Stimulated activated CD8-positive, alpha-beta memory T cell treated with anti-CD3 and anti-CD28 coated beads, Interleukin-7, amount 100 ng/mL, for 4 hours (primary cell): ENCODE measurements around the gene TMEM108.

Source experiments
- DNase-seq, 2 donors: peaks; one replicate each; pipeline ENCODE4 v3.0.0-alpha.2; 2020; ENCODE audit warnings: low read depth in 2 of 2

The TMEM108 gene

GRCh38 chr3:133227813-133228212, 189.6 kb downstream of the TMEM108 start:
- DNase-seq = no peak

GRCh38 chr3:133230195-133230594, 192.0 kb downstream of the TMEM108 start:
- no peak for DNase-seq

DNA sequence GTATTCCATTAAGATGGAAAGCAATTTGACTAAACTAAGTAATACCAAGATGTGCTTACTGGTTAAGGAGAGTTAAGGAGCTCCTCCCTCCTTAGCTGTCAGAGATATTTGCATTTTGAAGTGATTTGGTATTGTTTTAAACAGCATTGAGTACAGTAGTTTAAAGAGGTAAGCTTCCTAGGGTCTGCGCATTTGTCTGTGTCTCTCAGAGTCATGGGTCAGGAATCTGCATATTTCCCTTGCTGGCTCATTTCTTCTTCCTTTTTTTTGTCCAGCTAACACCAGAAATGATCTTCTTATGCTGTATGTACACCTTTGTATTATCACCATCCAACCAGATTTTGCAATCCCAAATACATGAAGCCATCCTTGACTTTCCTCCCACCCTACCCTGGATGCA, 198.7 kb downstream of the TMEM108 start:
- no peak for DNase-seq

DNA sequence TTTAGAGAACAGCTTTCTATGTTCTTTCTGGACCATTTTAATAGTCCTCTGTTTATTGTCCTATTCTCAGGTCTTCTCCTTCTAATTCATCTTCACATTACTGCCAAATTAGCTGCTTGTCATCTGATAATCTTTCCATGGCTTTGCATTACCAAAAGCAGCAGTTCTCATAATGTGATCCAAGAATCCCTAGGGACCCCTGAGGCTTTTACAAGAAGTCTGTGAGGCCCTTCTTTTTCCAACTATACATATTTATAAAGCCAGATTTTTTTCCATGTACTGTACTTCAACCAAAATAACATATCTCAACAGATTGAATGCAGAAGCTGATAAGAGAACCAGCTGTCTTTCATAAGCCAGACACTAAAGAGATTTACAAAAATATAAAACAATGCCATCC, 199.2 kb downstream of the TMEM108 start:
- DNase-seq = no peak

- DNase-seq = no peak
Observed at GRCh38 chr3:133238015-133238414, 199.8 kb downstream of the TMEM108 start.

- no peak for DNase-seq
Observed at GRCh38 chr3:133246119-133246518, 207.9 kb downstream of the TMEM108 start.

GRCh38 chr3:133246773-133247172, 208.6 kb downstream of the TMEM108 start:
- DNase-seq = no peak

DNA sequence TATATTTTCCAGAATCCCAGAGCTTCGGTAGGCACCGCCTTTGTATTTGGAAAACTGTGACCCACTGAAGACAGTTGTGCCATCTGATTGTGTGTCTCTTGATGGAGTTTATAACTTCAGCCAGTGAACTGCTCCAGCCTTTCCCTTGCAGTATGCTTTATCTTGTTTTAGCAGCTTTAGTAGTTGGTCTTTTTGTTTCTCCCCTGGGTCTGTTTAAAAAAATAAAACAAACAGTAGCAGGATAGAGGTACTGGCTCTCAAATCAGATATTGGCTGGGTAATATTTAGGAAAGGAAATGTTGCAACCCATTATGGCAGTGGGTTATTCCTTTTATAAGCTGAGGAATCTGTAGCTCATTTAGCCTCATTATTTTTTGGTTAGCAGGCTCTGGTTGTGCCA, 210.2 kb downstream of the TMEM108 start:
- DNase-seq = no peak

GRCh38 chr3:133249490-133249889, 211.3 kb downstream of the TMEM108 start:
- DNase-seq = no peak

DNA sequence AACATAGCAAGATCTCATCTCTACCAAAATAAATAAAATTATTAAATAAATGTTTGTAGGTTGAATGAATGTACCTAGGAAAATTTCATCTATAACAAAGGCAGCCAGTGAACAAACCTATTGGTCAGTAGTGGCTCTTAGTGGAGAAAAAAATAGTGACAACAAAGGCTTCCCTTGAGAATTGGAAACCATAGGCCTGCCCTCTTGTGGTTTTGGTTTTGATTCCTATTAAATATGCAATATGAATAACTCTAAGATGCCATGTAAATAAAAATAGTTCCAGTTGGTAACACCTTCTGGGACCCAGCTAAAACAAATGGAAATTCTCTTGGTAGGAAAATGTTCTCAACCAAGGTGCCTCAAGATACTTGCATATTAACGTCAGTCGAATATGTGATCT, 216.0 kb downstream of the TMEM108 start:
- DNase-seq = no peak

GRCh38 chr3:133254716-133255115, 216.5 kb downstream of the TMEM108 start:
- DNase-seq = no peak

DNA sequence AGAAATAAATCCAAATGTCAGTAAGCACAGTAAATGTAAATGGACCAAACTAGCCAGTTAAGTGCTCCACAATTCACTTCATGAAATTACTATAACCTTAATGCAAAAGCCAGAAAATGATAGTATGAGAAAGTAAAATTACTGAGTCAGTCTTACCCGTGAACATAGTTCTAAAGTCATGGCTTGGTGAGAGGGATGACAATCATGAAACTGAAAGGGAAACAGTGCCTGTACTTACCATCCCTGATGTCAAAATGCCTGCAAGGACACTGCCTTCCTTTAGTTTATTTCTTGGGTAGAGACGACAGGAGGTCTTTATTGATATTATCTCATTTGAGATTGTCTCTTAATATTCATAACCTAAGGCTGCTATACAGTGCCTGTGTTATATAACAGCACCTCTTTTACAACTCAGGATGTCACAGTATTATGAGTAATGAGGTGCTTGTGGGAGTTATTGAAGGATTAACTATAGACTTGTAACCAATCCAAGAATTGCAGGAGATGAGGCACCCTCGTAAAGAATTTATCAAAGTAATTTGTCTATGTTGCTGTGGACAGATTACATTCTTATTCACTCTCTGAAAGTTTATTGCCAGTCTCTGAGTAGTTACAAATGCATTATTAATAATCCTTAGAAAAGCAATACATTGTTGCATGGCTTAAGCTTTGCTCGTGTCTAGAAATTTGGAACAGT, 218.7 kb downstream of the TMEM108 start:
- DNase-seq = no peak

- no peak for DNase-seq
Observed at GRCh38 chr3:133258358-133258757, 220.2 kb downstream of the TMEM108 start.

GRCh38 chr3:133259767-133260166, 221.6 kb downstream of the TMEM108 start:
- DNase-seq = no peak

DNA sequence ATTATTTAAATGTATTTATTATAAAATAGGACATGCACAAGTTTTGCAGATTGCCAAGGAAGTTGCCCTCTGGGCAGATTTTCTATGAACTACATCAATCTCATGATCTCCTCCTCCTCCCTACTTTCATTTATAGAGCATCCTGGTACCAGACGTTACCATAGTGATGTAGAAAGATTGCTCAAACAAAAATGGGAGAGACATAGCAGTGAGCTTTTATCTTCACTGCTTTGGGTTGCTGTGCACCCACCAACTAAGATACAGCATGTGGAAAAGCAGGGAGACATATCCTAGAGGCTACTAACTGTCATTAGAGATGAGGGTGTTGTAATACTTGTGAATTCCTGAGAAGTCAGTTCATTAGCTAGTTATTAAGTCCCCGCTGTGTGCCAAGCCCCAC, 224.1 kb downstream of the TMEM108 start:
- DNase-seq = no peak

DNA sequence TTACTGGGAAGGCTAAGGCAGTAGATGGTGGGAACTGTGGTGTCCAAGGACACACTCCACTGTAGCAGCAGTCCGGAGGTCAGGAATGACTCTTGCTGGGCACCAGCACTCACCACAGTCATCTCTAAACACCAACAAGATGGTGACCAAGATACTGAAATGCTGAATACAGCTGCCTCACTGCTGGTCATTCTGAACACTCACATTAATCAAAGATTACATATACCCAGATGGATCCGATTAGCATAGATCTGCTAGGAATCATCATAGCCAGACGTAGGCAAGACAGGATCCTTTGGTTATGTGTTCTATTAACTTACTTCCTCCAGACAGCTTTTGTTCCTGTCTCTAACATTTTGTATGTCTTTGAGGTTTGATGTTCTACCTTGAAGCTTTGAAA, 226.7 kb downstream of the TMEM108 start:
- DNase-seq = no peak

- no peak for DNase-seq
Observed at GRCh38 chr3:133268726-133269134, 230.5 kb downstream of the TMEM108 start.

DNA sequence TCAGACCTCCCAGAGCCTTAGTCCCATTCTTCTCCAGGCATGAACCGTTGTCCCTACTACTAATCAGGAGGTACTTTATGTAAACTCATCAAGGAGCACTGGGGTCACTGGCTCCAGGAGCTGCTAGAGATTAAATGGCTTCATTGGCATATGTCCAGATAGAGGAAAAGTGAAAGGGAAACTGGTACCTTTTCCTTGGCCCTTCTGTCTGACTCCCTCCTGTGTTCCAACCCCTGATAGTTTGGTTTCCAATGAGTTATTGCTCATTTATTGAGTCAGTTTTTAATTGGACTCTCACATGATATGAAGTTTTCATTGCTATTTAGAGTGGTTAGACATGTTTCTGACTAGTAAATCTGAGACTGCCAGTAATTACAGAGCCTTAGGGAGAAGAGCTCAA, 231.2 kb downstream of the TMEM108 start:
- no peak for DNase-seq

GRCh38 chr3:133270631-133271030, 232.4 kb downstream of the TMEM108 start:
- no peak for DNase-seq

DNA sequence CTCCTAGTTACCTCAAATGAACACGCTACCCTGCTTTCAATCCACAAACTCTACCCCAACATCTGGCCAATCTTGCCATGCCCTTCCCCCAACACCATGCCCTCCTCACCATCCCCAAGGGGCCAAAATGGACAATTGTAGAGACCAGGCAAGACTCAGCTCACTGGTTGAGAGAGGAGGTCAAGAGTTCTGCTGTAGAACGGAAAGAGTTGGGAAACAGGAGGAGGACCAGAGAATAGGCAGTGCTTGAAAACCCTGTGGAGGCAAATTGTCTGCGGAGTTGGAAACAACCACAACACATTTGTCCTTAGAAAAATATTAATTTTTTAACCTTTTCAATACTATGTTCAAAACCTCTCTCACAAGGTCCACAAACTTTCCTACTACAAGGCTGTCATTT, 232.9 kb downstream of the TMEM108 start:
- no peak for DNase-seq

- DNase-seq = no peak
Observed at GRCh38 chr3:133271539-133271938, 233.3 kb downstream of the TMEM108 start.

DNA sequence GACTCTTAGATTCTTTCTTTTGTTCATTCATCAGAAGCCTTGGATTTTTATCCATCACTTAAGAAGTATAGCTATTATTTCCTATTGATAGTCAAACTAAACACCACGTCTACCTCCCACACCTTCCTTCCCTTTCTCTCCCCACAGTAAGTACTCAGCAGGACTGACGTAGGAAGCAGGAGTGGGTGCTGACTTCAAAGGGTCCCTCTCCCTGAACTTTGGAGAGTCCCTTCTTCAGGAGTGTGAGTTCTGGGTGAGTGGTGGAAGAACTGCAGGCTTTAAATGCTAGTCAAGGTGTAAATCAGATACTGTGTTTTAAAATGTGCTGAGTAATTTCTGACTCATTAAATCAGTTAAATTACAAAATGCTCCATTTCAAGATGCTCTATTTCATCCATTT, 235.2 kb downstream of the TMEM108 start:
- no peak for DNase-seq

- no peak for DNase-seq
Observed at GRCh38 chr3:133274477-133274876, 236.3 kb downstream of the TMEM108 start.

DNA sequence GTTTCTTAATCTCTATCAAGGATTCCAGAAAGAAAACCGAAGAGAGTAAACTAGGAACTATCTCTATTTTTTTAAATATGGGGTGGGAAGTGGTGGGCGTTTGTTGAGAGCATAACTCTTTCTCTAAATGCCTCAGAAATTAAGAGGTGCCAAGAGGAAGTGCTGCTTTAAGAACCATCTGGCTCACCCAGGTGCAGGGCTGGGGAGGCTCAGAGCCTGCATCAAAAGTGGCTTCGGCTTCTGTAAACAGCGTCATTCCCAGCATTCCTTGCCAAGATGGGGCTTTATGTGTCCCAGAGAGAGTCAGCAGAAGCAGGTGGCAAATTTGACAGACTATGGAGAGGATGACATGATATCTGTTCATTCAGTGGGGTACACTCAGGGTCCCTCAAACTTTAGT, 238.4 kb downstream of the TMEM108 start:
- no peak for DNase-seq
